Liver (tissue), 3 donors: ENCODE measurements around the gene BTBD1.

Source experiments
- JUND ChIP-seq, 2 donors: IDR thresholded peaks; 2 replicates each; pipeline ENCODE4 v1.6.1; 2016; ENCODE audit warnings: antibody characterized with exemption in 2 of 2
- TAF1 ChIP-seq: conservative IDR thresholded peaks from 2 replicates; pipeline ENCODE4 v1.6.1; 2016; ENCODE audit warnings: antibody characterized with exemption, mild to moderate bottlenecking
- TF ChIP-seq, protein P1 (sequence below): fragments of 150-350 bp; IDR thresholded peaks from 2 replicates; pipeline ENCODE4 v1.5.1; 2017; ENCODE audit warnings: improper control_type of control experiment, low read depth, low read length; ENCODE audit not compliant: missing input control
- TF ChIP-seq, protein P2 (sequence below): IDR thresholded peaks from 2 replicates; pipeline ENCODE4 v1.6.1; 2016; ENCODE audit warnings: antibody characterized with exemption
- TF ChIP-seq, protein P3 (sequence below): IDR thresholded peaks from 2 replicates; pipeline ENCODE4 v1.6.1; 2016; ENCODE audit warnings: antibody characterized with exemption, mild to moderate bottlenecking
- donor health status: healthy.
- donor health status: healthy.

DNA sequence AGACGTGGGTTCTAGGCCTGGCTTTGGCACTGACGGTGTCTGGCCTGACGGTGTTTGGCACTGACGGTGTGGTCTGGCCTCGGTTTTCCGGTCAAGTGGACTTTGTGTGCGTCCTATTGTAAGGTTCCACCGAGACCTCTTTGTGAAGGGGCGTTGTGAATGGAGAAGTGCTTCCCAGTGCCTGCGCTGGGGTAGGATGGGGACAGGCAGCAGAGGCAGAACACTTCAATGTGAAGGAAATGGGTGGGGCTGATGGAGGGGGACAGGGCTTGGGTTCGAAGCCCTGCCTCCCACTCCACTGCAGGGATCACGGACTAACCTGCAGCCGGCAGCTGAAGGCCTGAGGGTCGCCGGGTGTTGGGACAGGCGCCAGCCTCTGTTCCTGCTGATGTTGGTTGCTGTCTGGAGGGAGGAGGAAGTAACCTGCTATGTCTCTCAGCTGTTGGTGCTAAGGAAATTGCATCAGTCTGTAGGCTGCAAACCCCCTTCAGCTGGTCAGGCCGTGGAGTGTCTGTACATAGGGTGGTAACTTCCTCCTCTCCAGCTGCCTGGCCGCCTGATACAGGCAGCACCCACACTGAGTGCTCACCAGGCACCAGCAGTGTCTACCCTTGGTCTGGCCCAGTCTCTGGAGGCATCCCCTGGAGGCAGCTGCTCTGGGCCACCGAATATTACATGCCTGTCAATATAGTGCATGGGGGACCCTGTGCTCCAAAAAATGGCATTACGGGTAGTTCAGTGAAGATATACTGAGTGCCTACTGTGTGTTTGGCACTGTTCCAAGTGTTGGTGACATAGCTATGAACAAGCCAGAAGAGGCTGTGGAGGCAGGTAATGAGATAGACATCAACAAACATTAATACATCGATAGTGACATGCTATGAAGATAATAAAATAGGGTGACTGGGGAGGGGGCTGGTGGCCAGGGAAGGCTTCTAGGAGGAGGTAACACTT, 41.5 kb upstream of the BTBD1 start:
- TF ChIP-seq, protein P1, sequence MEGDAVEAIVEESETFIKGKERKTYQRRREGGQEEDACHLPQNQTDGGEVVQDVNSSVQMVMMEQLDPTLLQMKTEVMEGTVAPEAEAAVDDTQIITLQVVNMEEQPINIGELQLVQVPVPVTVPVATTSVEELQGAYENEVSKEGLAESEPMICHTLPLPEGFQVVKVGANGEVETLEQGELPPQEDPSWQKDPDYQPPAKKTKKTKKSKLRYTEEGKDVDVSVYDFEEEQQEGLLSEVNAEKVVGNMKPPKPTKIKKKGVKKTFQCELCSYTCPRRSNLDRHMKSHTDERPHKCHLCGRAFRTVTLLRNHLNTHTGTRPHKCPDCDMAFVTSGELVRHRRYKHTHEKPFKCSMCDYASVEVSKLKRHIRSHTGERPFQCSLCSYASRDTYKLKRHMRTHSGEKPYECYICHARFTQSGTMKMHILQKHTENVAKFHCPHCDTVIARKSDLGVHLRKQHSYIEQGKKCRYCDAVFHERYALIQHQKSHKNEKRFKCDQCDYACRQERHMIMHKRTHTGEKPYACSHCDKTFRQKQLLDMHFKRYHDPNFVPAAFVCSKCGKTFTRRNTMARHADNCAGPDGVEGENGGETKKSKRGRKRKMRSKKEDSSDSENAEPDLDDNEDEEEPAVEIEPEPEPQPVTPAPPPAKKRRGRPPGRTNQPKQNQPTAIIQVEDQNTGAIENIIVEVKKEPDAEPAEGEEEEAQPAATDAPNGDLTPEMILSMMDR = no peak
- no peak for TF ChIP-seq TAF1
- TF ChIP-seq, protein P2, sequence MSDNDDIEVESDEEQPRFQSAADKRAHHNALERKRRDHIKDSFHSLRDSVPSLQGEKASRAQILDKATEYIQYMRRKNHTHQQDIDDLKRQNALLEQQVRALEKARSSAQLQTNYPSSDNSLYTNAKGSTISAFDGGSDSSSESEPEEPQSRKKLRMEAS = no peak
- TF ChIP-seq, protein P3, sequence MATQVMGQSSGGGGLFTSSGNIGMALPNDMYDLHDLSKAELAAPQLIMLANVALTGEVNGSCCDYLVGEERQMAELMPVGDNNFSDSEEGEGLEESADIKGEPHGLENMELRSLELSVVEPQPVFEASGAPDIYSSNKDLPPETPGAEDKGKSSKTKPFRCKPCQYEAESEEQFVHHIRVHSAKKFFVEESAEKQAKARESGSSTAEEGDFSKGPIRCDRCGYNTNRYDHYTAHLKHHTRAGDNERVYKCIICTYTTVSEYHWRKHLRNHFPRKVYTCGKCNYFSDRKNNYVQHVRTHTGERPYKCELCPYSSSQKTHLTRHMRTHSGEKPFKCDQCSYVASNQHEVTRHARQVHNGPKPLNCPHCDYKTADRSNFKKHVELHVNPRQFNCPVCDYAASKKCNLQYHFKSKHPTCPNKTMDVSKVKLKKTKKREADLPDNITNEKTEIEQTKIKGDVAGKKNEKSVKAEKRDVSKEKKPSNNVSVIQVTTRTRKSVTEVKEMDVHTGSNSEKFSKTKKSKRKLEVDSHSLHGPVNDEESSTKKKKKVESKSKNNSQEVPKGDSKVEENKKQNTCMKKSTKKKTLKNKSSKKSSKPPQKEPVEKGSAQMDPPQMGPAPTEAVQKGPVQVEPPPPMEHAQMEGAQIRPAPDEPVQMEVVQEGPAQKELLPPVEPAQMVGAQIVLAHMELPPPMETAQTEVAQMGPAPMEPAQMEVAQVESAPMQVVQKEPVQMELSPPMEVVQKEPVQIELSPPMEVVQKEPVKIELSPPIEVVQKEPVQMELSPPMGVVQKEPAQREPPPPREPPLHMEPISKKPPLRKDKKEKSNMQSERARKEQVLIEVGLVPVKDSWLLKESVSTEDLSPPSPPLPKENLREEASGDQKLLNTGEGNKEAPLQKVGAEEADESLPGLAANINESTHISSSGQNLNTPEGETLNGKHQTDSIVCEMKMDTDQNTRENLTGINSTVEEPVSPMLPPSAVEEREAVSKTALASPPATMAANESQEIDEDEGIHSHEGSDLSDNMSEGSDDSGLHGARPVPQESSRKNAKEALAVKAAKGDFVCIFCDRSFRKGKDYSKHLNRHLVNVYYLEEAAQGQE = no peak
- no peak for TF ChIP-seq JUND (IDR thresholded peaks at IDR 0.05)
